ENCODE measurements around the gene UGT2A2. TPM values are rescaled to one million over a fixed set of nuclear protein-coding genes. Genes with fewer than 3 reads are reported as not detected.
A peak's percentile ranks its signal among the peaks of the same experiment; 100 is the strongest.

UGT2A2 gene
- total and polyA plus RNA-seq, 8 donors = not detected

GRCh38 chr4:69617083-69617694 is 22.3 kb downstream of the UGT2A2 start:
- TF ChIP-seq EP300 (IDR thresholded peaks at IDR 0.05) (no peak), CTCF (IDR thresholded peaks at IDR 0.05) (peak in 4 of 7 experiments; percentile 27 to 43 (median 39)), POLR2AphosphoS5 (IDR thresholded peaks at IDR 0.05) (no peak), POLR2A (IDR thresholded peaks at IDR 0.05) (no peak)
- DNase-seq = peak in 1 of 2 donors; percentile 77
- Histone ChIP-seq H3K4me1 (no peaks in the 10 kb centered on the region), H3K27ac (no peak overlapping the region), H3K4me3 (no peak overlapping the region), H3K27me3 (no peaks in the 10 kb centered on the region), H3K36me3 (no peaks in the 10 kb centered on the region), H3K9me3 (peaks cover 0 to 4% (median 0%) of the 10 kb centered on the region in 4 donors)
- intact Hi-C loops (cut with DNase I; ENCODE audit: low total_unique reads) = no loop called here
- 61 to 68% (median 67%) methylated on average over 6 of the region's 6 CpGs for WGBS, 5 donors

GRCh38 chr4:69610484-69610883 is 29.0 kb downstream of the UGT2A2 start:
- no peak for DNase-seq
- 44 to 79% (median 56%) methylated on average over 1 of the region's 1 CpG for WGBS, 5 donors

GRCh38 chr4:69601065-69601464 is 38.4 kb downstream of the UGT2A2 start:
- 49 to 84% (median 65%) methylated on average over 4 of the region's 4 CpGs for WGBS, 5 donors
- peak in 1 of 2 donors; percentile 1 for DNase-seq

More at GRCh38 chr4:69610484-69610883, 29.0 kb downstream of the UGT2A2 start:
- H3K36me3 ChIP-seq = no peaks in the 10 kb centered on the region
- intact Hi-C loops (cut with DNase I; ENCODE audit: low total_unique reads) = no loop called here
- H3K9me3 ChIP-seq = no peaks in the 10 kb centered on the region
- H3K4me3 ChIP-seq = no peak overlapping the region
- H3K27me3 ChIP-seq = no peaks in the 10 kb centered on the region
- TF ChIP-seq POLR2AphosphoS5 (IDR thresholded peaks at IDR 0.05) (no peak), POLR2A (IDR thresholded peaks at IDR 0.05) (no peak), EP300 (IDR thresholded peaks at IDR 0.05) (no peak), CTCF (IDR thresholded peaks at IDR 0.05) (no peak)
- no peak overlapping the region for H3K27ac ChIP-seq
- no peaks in the 10 kb centered on the region for H3K4me1 ChIP-seq

GRCh38 chr4:69600013-69600412 is 39.4 kb downstream of the UGT2A2 start:
- DNase-seq = no peak
- Histone ChIP-seq H3K9me3 (no peaks in the 10 kb centered on the region), H3K27me3 (no peaks in the 10 kb centered on the region), H3K4me3 (no peak overlapping the region), H3K27ac (no peak overlapping the region), H3K36me3 (no peaks in the 10 kb centered on the region), H3K4me1 (no peaks in the 10 kb centered on the region)
- 72 to 82% (median 73%) methylated on average over 2 of the region's 2 CpGs for WGBS, 5 donors
- intact Hi-C loops (cut with DNase I; ENCODE audit: low total_unique reads) = no loop called here
- TF ChIP-seq POLR2AphosphoS5 (IDR thresholded peaks at IDR 0.05) (no peak), EP300 (IDR thresholded peaks at IDR 0.05) (no peak), CTCF (IDR thresholded peaks at IDR 0.05) (no peak), POLR2A (IDR thresholded peaks at IDR 0.05) (no peak)

More at GRCh38 chr4:69601065-69601464, 38.4 kb downstream of the UGT2A2 start:
- no peak overlapping the region for H3K4me3 ChIP-seq
- TF ChIP-seq EP300 (IDR thresholded peaks at IDR 0.05) (no peak), CTCF (IDR thresholded peaks at IDR 0.05) (no peak), POLR2A (IDR thresholded peaks at IDR 0.05) (no peak), POLR2AphosphoS5 (IDR thresholded peaks at IDR 0.05) (no peak)
- H3K27me3 ChIP-seq = no peaks in the 10 kb centered on the region
- no peaks in the 10 kb centered on the region for H3K4me1 ChIP-seq
- intact Hi-C loops (cut with DNase I; ENCODE audit: low total_unique reads) = no loop called here
- H3K36me3 ChIP-seq = no peaks in the 10 kb centered on the region
- no peaks in the 10 kb centered on the region for H3K9me3 ChIP-seq
- H3K27ac ChIP-seq = no peak overlapping the region

Measured in stomach (tissue), 9 donors.